HCT116 (cell line): ENCODE measurements around the gene DGCR8. TPM values are rescaled to one million over a fixed set of nuclear protein-coding genes. Genes with fewer than 3 reads are reported as not detected.

Experiments
- ATAC-seq: fragments of 200-7000 bp; cut with Tn5 transposase; 2 replicates; pipeline ENCODE4 v1.9.1; 2020; ENCODE audit warnings: mild to moderate bottlenecking, moderate library complexity
- BruUV-seq: library from RNA; stranded (reverse); fragments of 400-500 nt; replicated peaks from 2 replicates; lab custom pipeline; 2021; lab: Mats Ljungman, UMichigan
- CTCF ChIA-PET: fragments of 300-600 bp; sonication (Branson Sonifier 250); formaldehyde crosslinking; loops from one replicate; lab custom pipeline; 2021; ENCODE audit warnings: antibody characterized with exemption; lab: Charles Lee
- POLR2A ChIA-PET: fragments of 300-600, 350-600 bp; sonication (Branson Sonifier 250); formaldehyde crosslinking; loops from one replicate; lab custom pipeline; 2021; ENCODE audit warnings: antibody characterized with exemption; lab: Charles Lee
- RAD21 ChIA-PET, 2 experiments: fragments of 300-600 bp; sonication (Branson Sonifier 250); formaldehyde crosslinking; loops; one replicate each; lab custom pipeline; 2023; ENCODE audit warnings: low total read pairs in 2 of 2; ENCODE audit not compliant: uncharacterized antibody in 2 of 2, unreplicated experiment in 2 of 2, low non-redundant PET in 1 of 2; lab: Charles Lee
- DNase-seq: peaks from one replicate; pipeline ENCODE4 v3.0.0-alpha.2; 2010; ENCODE audit warnings: low read depth, low spot score
- H2AFZ ChIP-seq: fragments of 200-600 bp; shearing (Covaris generic), sonication (generic); 2 replicates; pipeline ENCODE4 v1.6.1; 2017; ENCODE audit warnings: low read depth, mixed run types, mixed read lengths, antibody characterized with exemption, low read length; ENCODE audit not compliant: poor library complexity, severe bottlenecking
- H3K27ac ChIP-seq: 2 replicates; pipeline ENCODE4 v1.5.1; 2012; ENCODE audit warnings: low read depth, low read length
- H3K27me3 ChIP-seq: fragments of 200-600 bp; sonication (generic); 2 replicates; pipeline ENCODE4 v1.6.1; 2016; ENCODE audit warnings: mixed run types, low read length, mixed read lengths; ENCODE audit not compliant: insufficient read depth
- H3K36me3 ChIP-seq, 2 experiments: fragments of 200-500 bp in 1 of 2; fragments of 200-600 bp in 1 of 2; sonication (Bioruptor generic) in 1 of 2; sonication (generic) in 1 of 2; 2 replicates each; pipeline versions ENCODE4 v1.5.1 to v1.6.1; 2014 to 2016; ENCODE audit warnings: low read length in 2 of 2, inconsistent platforms in 1 of 2, mixed read lengths in 1 of 2, mixed run types in 1 of 2; ENCODE audit not compliant: insufficient read depth in 2 of 2, control insufficient read depth in 1 of 2
- H3K4me1 ChIP-seq, 2 experiments: fragments of 200-600 bp in 1 of 2; sonication (generic) in 1 of 2; 2 replicates each; pipeline versions ENCODE4 v1.5.1 to v1.6.1; 2012 to 2017; ENCODE audit warnings: low read length in 2 of 2, inconsistent platforms in 1 of 2, mild to moderate bottlenecking in 1 of 2, mixed read lengths in 1 of 2, mixed run types in 1 of 2, moderate library complexity in 1 of 2; ENCODE audit not compliant: insufficient read depth in 2 of 2, control insufficient read depth in 1 of 2
- H3K4me2 ChIP-seq: fragments of 200-600 bp; sonication (generic); 2 replicates; pipeline ENCODE4 v1.6.1; 2017; ENCODE audit warnings: mixed run types, low read length, mixed read lengths
- H3K4me3 ChIP-seq, 2 experiments: fragments of 200-600 bp in 1 of 2; sonication (generic) in 1 of 2; replicated peaks in 1 of 2; 2 replicates each; pipeline ENCODE4 v1.5.1; 2011 to 2016; ENCODE audit warnings: low read length in 2 of 2, control low read depth in 1 of 2, low read depth in 1 of 2, mild to moderate bottlenecking in 1 of 2, mixed read lengths in 1 of 2, mixed run types in 1 of 2
- H3K79me2 ChIP-seq: fragments of 200-600 bp; sonication (generic); 2 replicates; pipeline ENCODE4 v1.6.1; 2017; ENCODE audit warnings: mild to moderate bottlenecking, mixed run types, low read length, moderate library complexity, mixed read lengths; ENCODE audit not compliant: insufficient read depth
- H3K9ac ChIP-seq: fragments of 200-600 bp; sonication (generic); 2 replicates; pipeline ENCODE4 v1.6.1; 2016; ENCODE audit warnings: low read length, mixed read lengths
- H3K9me2 ChIP-seq: fragments of 200-600 bp; sonication (generic), shearing (Covaris generic); 2 replicates; pipeline ENCODE4 v1.6.1; 2017; ENCODE audit warnings: mixed run types, mild to moderate bottlenecking, moderate library complexity; ENCODE audit not compliant: insufficient read depth
- H3K9me3 ChIP-seq, 2 experiments: fragments of 200-500 bp in 1 of 2; fragments of 200-600 bp in 1 of 2; sonication (Bioruptor generic) in 1 of 2; sonication (generic) in 1 of 2; 2 replicates each; pipeline ENCODE4 v1.6.1; 2014 to 2017; ENCODE audit warnings: low read length in 2 of 2, mixed read lengths in 2 of 2, inconsistent platforms in 1 of 2, low read depth in 1 of 2, mild to moderate bottlenecking in 1 of 2, mixed run types in 1 of 2, moderate library complexity in 1 of 2; ENCODE audit not compliant: control insufficient read depth in 1 of 2, insufficient read depth in 1 of 2
- H4K20me1 ChIP-seq: fragments of 200-600 bp; sonication (generic), shearing (Covaris generic); 2 replicates; pipeline ENCODE4 v1.6.1; 2017; ENCODE audit warnings: mixed run types, mild to moderate bottlenecking, moderate library complexity; ENCODE audit not compliant: insufficient read depth
- ATF3 ChIP-seq: IDR thresholded peaks from 2 replicates; pipeline ENCODE4 v1.6.1; 2012
- CEBPB ChIP-seq: IDR thresholded peaks from 2 replicates; pipeline ENCODE4 v1.6.1; 2012; ENCODE audit warnings: low read depth
- CTCF ChIP-seq, 3 experiments: fragments of 200-600 bp in 1 of 3; sonication (generic) in 1 of 3; IDR thresholded peaks in 2 of 3; conservative IDR thresholded peaks in 1 of 3; 2 replicates each; pipeline ENCODE4 v1.5.1; 2012 to 2017; ENCODE audit warnings: low read depth in 2 of 3, low read length in 2 of 3, antibody characterized with exemption in 1 of 3, borderline replicate concordance in 1 of 3, control low read depth in 1 of 3, mild to moderate bottlenecking in 1 of 3, mixed read lengths in 1 of 3, mixed run types in 1 of 3, moderate library complexity in 1 of 3; ENCODE audit not compliant: insufficient read depth in 1 of 3
- ELF1 ChIP-seq: IDR thresholded peaks from 2 replicates; pipeline ENCODE4 v1.6.1; 2012; ENCODE audit warnings: low read depth, borderline replicate concordance
- FOSL1 ChIP-seq: IDR thresholded peaks from 2 replicates; pipeline ENCODE4 v1.6.1; 2012; ENCODE audit warnings: low read depth
- RAD21 ChIP-seq: IDR thresholded peaks from 2 replicates; pipeline ENCODE4 v1.6.1; 2012; ENCODE audit warnings: low read depth, mild to moderate bottlenecking
- SIN3A ChIP-seq: IDR thresholded peaks from 2 replicates; pipeline ENCODE4 v1.6.1; 2012; ENCODE audit warnings: low read depth
- SP1 ChIP-seq: IDR thresholded peaks from 2 replicates; pipeline ENCODE4 v1.6.1; 2012; ENCODE audit warnings: low read depth
- TCF7L2 ChIP-seq: IDR thresholded peaks from 2 replicates; pipeline ENCODE4 v1.7.0; 2011; ENCODE audit warnings: borderline replicate concordance, inconsistent platforms; ENCODE audit not compliant: insufficient read depth, insufficient read length; ENCODE audit errors: extremely low read depth
- intact Hi-C: fragments of 100-400 bp; cut with micrococcal nuclease; formaldehyde crosslinking; loops from 2 replicates; pipeline ENCODE4 v1.10.0; 2022
- total RNA-seq: library from RNA; stranded (reverse); gene quantifications from one replicate; pipeline ENCODE4 v1.2.1, GENCODE V29; 2021; ENCODE audit not compliant: unreplicated experiment

Gene DGCR8
- total RNA-seq, 1 experiment from 2014 or later = 43.8 TPM

GRCh38 chr22:20125201-20126174, 45.4 kb downstream of the DGCR8 start (continued):
- TF ChIP-seq ATF3 (no peak), TCF7L2 (no peak), CTCF (IDR thresholded peaks at IDR 0.05 in 2 of 3, conservative IDR thresholded peaks at IDR 0.05 in 1 of 3; ENCODE audit: borderline replicate concordance in 1 of 3, insufficient read depth in 1 of 3, low read depth in 2 of 3, low read length in 2 of 3) (no peak), FOSL1 (no peak)

GRCh38 chr22:20126284-20127029, 46.4 kb downstream of the DGCR8 start:
- ATAC-seq (no peak), DNase-seq (no peak)
- no TSS peak for BruUV-seq
- intact Hi-C loops = no loop called here
- Histone ChIP-seq H3K9me3 (no peaks in the 10 kb centered on the region), H2AFZ (no peak overlapping the region), H4K20me1 (no peaks in the 10 kb centered on the region), H3K4me1 (peaks cover 8 to 16% of the 10 kb centered on the region in 2 experiments; a peak in 3 of 4 replicates), H3K4me2 (no peak overlapping the region), H3K27me3 (no peaks in the 10 kb centered on the region), H3K79me2 (peaks cover 33% of the 10 kb centered on the region), H3K36me3 (peaks cover 31 to 44% of the 10 kb centered on the region in 2 experiments; a peak in 3 of 4 replicates), H3K9me2 (no peaks in the 10 kb centered on the region), H3K4me3 (no peak overlapping the region), H3K27ac (no peak overlapping the region), H3K9ac (no peak overlapping the region)
- ChIA-PET CTCF (no interaction called here), RAD21 (no interaction called here), POLR2A (no interaction called here)
- TF ChIP-seq CEBPB = no peak
- no peak for TF ChIP-seq RAD21
- no peak for TF ChIP-seq SP1
- TF ChIP-seq SIN3A = no peak
- TF ChIP-seq TCF7L2 = no peak
- TF ChIP-seq ELF1 = no peak
- TF ChIP-seq ATF3 = no peak
